HUDEP-2 (cell line): ENCODE results near the gene SSR4.
A peak's percentile ranks its signal among the peaks of the same experiment; 100 is the strongest.
"Not testable (repeated sequence)": the region's sequence is repeated elsewhere in the genome, so short reads cannot be mapped to it uniquely, and the experiment has no call there.

Experiments
- DNase-seq, 76 experiments: peaks; one replicate each; lab custom pipeline; 2025; ENCODE audit not compliant: unreplicated experiment in 76 of 76; lab: John Stamatoyannopoulos, UW

Gene SSR4

GRCh38 chrX:153803211-153804099, 9.0 kb downstream of the SSR4 start:
- DNase-seq = no peak

DNA sequence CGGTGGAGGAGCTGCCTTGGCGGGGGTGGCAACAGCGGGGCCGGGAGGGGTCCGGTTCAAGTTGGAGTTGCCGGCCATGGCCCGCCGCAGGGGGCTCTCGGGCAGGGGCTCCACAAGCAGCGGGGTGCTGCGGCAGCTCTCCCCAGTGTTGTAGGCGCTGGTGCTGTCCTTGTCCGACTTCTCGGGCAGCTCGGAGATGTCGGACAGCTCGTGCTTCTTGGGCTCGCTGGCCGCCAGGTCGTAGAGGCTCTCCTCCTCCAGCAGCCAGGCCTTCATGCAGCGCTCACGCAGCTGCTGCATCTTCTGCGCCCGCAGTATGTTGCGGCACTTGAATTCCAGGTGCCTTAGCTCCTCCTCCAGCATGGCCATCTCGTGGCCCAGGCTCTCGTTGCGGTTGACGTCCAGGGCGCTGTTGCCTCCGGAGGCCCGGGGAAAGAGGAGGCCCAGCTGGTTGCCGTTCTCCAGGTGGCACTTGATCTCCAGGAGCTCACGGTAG, 9.7 kb downstream of the SSR4 start:
- no peak for DNase-seq

DNA sequence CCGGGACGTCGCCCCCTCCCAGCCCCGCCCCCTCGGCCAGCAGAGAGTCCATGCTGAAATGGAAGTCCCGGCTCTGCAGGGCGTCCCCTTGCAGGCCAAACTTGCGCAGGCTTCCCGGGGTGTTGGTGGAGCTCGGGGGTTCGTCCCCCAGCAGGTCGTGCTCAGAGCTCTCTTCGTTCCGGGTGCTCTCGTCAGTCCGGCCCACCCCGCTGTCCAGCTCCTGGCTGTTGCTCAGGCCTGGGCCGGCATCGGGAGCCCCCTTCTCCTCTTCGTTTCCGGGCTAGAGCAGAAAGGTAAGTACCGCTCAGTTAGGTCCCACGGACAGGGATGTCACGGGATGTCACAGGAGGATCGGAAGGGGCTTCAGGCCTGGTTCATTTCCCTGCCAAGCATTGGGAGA, 10.2 kb downstream of the SSR4 start:
- no peak for DNase-seq

DNA sequence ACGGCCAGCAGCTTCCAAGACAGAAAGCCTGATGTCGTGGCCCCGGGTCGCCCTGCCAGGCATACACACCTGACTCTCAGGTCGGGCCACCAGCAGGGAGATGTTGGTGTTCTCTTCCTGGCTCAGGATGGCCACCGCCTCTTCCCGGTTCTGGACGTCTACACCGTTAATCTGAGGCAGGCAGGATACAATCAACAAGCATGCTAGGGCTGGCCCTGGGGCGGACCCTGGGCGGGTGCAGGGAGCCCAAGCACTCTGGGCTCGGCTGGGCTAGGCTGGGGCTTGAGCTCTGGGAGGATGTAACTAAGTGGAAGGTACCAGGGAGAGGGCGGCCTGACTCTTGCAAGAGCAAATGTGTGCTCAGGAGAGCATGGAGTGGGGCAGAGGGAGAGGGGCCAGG, 11.0 kb downstream of the SSR4 start:
- DNase-seq = no peak

GRCh38 chrX:153806999-153807575, 12.6 kb downstream of the SSR4 start:
- no peak for DNase-seq

GRCh38 chrX:153807976-153808375, 13.5 kb downstream of the SSR4 start:
- no peak for DNase-seq

GRCh38 chrX:153812220-153812619, 17.8 kb downstream of the SSR4 start:
- DNase-seq = no peak

DNA sequence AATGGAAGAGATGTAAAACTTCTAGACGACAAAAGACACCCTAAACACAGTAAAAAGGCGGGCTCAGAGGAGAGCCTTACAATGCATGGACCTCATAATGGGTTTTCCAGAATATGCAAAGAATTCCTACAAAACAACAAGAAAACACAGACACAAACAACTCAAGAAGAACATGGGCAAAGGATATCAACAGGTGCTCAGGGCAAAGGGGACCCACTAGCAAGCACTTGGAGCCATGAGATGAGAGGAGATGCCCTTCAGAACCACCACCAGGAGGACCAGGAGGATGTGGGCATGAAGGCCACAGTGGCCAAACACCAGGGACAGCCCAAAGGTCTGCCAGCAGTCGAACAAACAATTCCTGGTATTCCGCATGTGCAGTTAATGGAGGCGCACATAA, 18.7 kb downstream of the SSR4 start:
- DNase-seq = no peak

GRCh38 chrX:153814591-153815315, 20.3 kb downstream of the SSR4 start:
- DNase-seq = no peak

- DNase-seq = peak in 15 of 76 experiments; percentile 3 to 32 (median 10)
Observed at GRCh38 chrX:153816831-153817690, 22.6 kb downstream of the SSR4 start.

- not testable (repeated sequence) for DNase-seq
Observed at GRCh38 chrX:153818064-153818463, 23.6 kb downstream of the SSR4 start.

GRCh38 chrX:153818571-153819383, 24.3 kb downstream of the SSR4 start:
- peak in 2 of 76 experiments; percentile 0 to 13 for DNase-seq

DNA sequence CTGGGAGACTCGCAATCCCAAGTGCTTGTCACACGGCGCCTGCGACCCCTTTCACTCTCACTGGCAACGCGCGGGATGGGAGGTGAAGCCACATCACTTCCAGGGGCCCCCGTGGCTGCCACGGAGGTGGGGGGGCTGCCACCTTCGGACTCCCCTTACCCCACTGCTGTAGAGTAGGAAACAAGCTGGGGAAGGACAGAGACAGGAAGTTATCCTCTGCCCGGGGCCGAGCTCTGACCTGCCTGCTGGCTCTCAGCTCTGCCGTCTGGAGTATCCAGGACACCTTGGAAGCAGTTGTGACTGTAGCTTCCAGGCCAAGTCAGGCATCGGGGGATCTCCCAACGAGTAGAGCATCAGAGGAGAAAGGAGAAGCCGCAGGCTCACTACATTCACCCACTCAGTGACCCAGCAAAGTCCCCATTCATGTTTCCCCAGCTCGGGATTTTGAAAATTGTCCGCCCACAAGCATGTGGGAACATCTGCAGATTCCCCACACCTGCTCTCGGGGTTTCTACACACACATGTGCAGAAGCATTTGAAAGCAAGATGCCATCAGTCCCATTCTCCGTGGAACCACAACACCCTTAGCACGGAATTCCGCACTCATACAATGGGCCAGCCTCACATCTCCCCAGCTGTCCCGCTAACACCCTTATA, 25.0 kb downstream of the SSR4 start:
- DNase-seq = no peak

DNA sequence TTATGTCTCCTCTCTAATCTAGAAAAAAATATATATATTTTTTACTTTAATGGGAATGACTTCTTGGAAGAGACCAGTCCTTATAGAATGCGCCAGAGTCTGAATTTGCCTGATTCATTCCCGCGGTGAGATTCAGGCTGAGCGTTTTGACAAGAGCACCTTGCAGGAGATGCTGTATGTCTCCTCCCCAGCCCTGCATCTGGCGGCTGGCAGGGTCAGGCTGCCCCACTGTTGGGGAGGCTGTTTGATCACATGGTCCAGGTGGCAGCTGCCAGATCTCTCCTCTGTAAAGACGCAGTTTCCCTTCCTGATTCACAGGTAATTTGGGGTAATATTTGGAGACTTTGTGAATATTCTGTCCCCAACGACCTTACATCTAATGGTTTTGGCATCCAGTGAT, 26.1 kb downstream of the SSR4 start:
- no peak for DNase-seq

DNA sequence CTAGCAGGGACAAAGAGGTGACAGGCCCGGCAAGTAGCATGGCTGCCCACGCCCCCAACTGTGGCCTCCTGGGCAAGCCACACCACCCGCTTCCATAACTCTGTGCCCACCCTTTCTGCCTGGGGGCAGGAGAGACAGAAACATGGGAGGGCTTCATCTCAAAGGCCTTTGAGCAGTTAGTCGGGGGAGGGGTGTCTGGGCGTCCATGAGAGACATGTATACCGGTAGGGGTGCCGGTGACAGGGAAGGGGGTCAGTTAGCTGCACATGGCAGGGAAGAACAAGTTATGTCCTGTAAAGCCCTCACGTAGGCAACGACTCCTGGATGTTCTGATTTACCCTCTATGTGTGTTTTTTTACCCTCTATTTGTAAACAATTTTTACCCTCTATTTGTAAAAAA, 26.6 kb downstream of the SSR4 start:
- no peak for DNase-seq

DNA sequence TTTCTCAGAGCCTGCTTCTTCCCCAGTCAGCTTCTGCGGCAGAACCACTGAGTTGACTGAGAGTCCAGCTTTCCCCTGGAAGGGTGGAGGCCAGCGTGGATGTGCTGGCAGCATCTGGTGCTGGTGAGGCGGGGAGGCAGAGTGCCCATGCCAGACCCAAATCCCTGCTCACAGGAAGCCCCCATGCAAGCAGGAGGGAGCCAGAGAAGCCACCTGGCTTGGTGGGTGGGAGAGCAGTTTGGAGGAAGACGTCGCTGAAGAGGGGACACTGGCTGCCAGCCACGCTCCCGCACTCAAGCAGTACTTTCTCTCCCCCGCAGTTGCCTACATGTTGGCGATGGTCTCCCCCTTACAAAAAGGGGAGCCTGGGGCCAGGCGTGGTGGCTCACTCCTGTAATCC, 29.9 kb downstream of the SSR4 start:
- no peak for DNase-seq

DNA sequence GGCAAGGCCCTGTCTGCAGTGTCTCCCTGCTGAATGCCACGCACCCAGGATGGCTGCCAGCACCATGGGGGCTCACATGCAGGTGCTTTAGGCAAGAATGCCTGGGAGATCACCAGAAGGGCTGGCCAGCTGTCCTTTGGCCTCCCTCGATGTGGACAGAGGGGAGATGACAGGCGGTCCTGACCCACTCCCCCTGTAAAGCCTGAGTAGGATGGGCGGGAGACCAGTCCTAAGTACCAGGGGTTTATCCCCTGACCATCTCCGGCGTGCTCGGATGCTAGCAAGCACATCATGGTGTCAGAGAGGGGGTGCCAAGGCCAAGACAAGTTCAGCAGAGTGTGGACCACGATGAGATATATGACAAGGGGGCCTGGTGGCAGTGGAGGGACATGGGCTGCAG, 30.6 kb downstream of the SSR4 start:
- DNase-seq = no peak

DNA sequence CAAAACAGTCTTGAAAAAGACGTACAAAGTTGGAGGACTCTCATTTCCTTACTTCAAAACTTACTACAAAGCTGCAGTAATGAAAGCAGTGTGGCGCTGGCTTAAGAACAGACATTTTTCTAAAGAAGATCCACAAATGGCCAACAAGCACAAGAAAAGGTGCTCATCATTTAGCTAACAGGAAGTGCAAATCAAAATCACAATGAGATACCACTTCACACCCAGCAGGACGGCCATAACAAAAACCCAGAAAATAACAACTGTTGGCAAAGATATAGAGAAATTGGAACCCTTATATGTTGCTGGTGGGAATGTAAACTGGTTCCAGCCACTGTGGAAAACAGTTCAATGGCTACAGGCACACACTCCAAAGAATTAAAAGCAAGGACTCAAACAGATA, 32.5 kb downstream of the SSR4 start:
- DNase-seq = no peak

GRCh38 chrX:153827903-153828302, 33.4 kb downstream of the SSR4 start:
- no peak for DNase-seq
